ENCODE results near the gene CD59.

GRCh38 chr11:33682019-33682418 lies 54.2 kb downstream of the CD59 start:
- TF ChIP-seq CTCF (IDR thresholded peaks at IDR 0.05) (no peak), POLR2A (IDR thresholded peaks at IDR 0.05) (no peak)
